NCI-H146 treated with DMSO at 0.1 percent for 48 hours (cell line): ENCODE results near the gene ARHGAP26.

Experiments used
- DNase-seq: peaks from one replicate; lab custom pipeline; 2025; ENCODE audit not compliant: unreplicated experiment; lab: John Stamatoyannopoulos, UW

Gene ARHGAP26

DNA sequence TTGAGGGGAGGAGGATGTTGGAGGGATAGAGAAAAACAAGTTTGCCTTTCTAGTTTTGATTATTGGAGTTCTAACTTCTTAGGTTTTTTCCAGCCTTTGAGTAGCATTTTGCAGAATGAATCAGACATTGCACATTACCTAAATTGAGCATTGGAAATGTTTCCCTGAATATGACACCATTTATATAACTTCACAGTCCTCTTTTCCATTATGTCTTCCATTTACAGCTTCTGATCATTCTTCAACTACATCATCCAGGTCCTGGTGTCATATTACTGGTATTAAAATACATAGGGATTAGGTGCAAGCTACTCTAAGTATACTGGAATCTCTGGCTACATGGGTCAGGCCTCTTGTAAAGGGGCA is 286.1 kb downstream of the ARHGAP26 start:
- no peak for DNase-seq

DNA sequence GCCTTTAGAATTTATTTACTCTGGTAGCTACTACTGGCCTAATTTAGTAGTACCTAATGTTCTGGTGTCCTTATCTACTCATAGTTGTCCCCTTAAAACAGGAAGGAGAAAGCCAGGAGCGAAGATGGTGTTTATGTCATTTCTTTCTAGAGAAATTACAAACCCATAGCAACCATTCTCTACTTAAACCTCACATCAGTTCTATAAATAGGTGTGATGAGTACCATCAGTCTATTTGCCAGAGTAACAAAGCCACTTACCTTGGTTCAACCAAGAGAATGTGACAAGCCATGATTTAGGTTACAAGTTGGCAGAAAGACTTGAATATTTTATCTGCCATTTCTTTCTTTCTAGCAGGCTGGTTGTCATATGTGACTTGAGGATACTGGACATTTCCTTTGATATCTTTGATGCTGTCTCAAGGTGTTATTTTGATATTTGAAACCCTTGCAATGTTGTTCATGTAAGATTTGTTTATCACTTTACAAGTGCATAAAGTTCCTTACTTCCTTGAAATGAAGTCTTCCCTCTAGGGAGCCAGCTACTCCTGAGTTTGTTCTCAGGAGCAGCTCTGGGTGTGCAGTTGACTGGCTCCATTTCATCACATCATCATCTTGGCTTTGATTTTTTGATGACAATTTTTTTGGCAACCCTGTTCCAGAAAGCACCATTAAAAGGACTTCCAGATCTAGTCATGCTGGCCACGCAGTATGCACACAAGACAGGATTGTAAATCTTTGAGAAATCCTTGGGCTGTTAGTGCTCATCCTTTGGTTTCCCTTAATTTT is 286.8 kb downstream of the ARHGAP26 start:
- no peak for DNase-seq

DNA sequence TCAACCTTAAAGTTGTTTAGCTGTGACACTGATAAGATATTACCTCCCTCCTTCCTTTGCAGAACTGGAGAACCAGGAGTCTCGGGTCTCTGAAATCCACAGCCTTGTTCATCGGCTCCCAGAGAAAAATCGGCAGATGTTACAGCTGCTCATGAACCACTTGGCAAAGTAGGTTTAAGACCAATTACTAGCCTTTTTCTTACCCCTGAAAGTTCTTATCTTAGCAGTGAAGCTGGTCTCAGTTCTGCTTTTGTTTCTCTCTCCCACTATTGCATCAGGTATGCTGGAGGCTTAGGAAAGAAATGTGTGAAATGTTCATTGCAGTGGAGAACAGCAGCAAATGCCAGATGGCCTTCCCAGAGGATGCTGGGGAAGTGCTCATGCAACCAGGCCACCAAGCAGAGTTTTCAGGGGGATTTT is 287.4 kb downstream of the ARHGAP26 start:
- DNase-seq, result no peak

DNA sequence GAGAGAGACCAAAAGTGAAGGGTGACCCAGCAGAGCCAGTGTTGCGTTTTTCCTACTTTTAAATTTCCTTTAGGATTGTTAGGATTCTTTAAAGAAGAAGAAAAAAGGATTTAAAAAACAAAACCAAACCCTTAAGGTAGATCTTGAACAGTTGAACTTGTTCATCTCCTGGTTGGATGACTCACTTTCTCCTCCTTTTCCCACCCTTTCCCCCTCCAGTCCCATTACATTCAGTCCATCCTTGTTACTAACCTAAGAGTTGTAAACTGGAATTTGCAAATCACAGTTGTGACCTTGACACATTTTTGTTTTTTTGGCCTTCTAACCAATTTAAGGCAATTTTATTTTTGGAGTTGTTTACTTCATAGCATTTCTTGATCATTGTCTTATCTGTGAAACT is 289.2 kb downstream of the ARHGAP26 start:
- no peak for DNase-seq

DNA sequence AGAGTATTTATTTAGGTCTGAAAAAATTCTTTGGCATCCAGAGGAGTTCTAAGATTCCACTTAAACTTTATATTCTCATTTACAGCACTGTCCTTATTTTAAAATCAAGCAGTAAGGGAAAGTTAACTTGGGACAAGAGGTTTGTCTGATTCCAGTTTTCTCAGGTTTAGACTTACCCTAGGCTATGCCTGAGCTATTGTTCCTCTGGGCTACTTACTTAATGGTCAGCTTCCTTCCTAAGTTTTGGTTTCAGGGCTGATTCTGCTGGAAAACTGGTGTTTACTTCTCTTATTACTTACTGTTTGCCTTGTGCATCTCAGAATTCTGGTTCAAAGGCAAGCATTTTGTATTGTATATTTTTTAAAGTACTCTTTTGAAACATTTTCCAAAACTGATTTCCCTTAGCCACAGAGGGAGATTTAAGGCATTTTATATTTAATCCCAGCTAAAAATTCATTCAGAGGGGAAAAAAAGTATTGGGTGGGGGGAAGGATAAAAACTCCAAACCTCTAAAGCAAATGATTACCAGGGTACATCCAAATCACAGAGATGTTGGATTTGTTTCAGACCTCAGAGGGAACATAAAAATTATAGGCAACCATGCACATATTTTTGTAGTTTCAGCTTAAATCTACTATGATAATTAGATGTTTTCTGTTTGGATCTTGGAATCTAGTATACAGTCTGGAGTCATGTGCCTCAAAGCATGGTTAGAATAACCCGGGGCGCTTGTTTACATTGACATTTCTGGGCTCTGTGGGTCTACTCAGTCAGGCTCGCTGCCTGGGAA is 290.0 kb downstream of the ARHGAP26 start:
- DNase-seq, result no peak

DNA sequence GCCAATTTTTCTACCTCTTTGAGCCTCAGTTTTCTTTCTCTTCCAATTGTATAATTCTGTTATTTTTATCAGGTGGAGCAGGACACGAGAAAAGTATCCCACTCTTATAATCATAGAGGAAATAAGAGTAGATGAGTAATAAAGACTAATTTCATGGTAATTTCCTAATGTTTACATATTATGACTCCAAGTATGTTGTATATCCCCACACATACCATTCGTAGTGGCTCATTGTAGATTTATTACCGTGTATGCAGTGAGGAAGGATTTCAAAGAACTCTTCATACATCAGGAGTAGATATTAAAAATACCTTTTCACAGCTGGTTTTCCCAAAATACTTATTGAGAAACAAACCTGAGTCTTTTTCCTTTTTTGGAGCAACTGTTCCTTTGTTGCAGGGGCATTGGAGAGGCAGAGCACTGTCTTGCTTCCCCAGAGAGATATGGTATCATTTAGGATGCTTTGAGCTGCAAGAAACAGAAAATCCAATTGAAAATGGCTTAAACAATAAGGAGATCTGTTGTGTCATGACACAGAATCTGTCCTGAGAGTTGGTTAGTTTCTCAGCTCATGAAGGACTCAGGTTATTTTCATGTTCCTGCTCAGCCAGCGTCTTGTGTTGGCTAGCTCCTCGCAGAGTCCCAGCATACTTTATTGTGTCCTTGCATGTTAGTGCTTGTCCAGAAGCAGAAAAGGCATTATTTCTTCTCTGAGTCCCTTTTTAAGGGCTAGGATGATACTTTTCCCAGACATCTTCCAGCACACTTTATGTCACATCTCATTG is 291.2 kb downstream of the ARHGAP26 start:
- no peak for DNase-seq

DNA sequence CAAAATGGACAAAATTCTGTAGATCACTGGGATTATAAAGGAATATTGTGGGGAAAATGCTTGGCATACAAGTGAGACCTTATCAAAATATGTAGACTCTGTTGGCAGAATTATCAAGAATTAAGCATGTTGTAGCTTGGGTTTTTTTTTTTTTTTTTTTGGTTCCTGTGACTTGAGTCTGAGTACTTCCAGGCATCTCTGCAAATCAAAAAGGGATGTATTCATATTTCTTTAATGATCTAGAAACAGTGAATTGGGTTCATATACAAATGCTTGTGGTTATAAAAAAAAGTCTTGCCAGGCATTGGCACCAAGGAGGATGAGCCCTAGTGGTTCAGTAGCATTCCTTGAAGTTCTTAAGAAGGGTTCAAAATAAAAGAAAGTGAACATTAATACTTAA is 292.2 kb downstream of the ARHGAP26 start:
- no peak for DNase-seq

DNA sequence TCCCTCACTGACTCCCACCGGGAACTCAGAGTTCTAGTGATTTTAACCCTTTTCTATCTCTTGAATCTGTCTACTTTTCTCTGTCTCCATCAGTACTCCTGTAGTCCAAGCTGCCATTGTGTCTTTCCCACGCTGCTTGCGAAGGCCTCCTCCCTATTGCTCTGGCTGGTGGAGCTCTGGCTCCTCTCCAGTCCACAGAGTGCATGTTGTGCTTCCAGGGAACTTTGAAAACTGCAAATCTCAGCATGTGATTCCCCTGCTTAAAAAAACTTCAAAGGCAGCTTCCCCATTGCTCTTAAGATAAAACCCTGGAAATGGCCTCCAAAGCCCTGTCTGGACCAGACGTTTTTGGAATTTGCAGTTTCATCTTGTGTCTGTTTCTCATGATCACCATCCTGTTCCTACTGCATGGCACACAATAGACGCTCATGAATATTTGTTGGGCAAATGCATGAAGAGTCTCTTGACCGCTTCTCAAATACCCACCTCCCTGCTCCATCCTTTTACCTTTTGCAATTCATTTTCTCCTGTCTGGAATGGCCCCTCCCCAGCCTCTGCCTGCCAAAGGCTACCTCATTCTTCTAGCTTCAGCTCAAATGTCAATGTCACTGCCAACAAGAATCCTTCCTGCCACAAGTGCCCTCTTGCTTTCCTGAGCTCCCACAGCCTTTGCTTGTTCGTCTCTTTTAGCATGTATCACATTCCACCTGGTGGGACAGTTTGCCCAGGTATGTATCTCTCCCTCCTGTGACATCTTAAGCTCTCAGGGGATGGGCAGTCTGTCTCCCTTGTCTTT is 293.2 kb downstream of the ARHGAP26 start:
- no peak for DNase-seq

DNA sequence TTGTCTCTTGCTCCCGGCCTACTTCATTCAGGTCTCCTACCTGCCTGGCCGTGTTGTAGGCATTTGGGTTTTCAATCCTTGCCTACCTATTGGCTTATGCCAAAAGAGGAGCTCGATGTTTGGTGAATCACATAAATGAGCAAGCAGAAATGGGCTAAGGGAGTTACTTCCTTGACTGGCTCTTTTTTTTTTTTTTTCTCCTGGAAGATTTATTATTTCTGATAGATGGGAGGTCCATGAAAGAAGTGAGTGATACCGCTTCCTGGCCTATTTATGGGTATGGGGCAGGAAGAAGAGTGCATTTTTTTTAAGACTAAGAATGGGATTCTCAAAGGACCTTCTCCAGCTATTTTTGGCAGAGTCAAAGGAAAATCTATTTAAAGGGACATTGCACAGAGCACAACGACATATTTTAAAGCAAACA is 294.1 kb downstream of the ARHGAP26 start:
- DNase-seq, result no peak

DNA sequence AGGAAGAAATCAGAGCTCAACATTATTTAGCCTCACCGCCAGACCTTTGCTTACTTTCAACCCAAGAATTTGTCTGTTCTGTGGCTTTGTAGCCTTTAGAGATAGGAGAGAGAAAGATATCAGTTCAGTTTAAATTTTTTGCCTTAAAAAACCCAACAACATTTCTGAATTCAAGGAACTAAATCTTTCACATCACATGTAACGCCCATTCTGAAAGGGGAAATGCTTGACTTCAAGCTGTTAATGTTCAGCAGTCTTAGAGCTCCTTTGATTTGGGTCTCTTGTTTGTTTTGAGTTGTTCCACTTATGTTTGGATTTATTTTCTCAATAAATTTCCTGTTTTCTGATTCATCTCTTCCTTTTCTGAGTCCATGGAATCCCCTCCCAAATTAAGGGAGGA is 294.5 kb downstream of the ARHGAP26 start:
- no peak for DNase-seq

DNA sequence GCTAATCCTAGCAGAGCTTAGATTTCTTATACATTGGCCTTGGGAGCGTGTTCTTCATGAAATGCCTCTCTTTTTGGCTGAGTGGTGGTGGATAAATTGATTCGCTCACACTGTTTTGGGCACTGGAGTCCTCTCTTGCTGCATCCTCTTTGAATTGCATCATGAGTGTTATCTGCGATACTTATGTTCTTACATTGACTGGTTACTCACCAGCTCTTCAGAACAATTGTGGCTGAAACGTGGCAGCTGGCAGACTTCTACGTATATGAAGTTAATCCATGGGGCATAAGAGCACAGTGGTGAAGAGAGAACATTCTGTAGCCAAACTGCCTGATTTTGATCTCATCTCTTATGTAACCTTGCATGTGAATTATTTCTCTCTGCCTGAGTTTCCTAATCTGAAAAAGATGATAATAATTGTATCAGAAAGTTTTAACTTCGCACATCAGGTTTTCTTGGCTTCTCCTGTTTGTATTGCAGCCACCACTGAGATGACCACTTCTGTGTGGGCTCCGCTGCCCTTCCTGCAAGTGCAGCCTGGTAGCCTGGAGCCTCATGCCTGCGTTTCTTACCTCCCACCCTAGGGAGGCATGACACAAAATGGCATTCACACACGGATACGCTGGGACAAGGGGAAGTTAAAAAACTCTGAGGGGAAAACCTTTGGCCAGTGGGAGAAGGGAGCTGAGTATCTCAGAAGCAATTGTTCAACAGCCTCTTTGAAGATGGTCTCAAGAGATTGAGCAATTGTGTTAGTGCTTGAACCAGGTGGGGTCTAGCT is 295.2 kb downstream of the ARHGAP26 start:
- no peak for DNase-seq

DNA sequence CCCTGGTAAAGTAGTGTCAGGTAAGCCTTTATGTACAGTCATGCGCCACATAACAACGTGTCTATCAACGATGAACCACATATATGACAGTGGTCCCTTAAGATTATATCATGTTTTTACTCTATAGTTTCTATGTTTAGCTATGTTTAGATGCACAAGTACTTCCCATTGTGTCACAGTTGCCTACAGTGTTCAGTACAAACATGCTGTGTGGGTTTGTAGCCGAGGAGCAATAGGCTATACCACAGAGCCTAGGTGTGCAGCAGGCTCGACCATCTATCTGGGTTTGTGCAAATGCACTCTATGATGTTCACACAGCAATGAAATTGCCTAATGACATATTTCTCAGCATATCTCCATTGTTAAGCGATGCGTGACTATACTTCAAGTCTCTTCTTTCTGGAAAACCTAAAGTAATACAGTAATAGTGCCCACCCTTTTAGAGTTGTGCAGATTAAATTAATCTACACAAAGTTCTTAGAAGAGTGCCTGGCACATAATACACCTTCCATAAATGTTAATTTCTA is 295.9 kb downstream of the ARHGAP26 start:
- no peak for DNase-seq

DNA sequence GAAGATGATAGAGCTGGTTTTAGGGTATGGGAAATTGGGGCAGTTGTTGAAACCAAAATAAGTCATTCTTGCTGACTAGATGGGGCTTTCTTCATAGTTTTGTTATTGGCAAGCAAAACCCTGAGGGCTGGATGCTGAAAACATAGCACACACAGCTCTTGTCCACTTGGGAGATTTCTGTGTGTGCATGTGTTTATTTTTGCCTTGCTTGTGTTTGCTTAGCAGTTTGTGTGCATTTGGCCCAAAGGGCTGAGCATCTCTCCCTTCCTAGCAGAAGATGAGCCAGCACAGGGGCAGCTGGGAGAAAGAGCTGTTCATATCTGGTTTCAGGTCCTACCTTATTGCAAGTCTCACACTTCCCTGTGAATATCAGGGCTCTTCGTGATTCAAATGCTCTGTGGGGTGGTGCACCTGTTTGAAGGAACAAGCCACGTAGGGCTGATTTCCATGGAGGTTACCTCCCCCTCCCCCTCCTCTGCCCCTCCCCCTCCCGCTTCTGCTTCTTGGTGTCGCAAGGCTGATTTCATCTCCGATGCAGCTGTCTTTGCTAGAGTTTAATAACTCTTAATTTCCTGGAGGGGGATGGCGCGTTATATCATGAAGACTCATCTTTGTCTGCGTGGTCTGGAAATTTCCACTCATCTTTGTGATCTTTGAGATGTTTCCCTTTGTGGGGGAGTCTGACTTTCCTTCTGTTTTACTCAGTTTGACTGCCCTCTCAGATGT is 296.5 kb downstream of the ARHGAP26 start:
- no peak for DNase-seq

DNA sequence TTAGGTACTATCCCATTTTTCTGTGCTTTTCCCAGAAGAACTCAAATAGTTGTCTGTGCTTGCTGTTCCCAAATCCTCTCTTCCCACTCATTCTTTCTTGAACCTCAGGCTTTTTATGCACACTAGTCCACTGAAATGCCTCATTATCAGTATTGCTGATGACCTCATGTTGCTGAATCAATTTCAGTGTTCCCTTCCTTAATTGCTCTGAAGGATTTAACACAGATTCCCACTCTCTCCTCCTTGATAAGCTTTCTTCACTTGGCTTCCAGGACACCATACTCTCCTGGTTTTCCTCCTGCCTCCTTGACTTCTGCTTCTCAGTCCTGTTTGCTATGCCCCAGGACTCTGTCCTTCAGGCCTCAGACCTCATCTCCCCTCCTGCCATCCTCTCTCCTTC is 298.5 kb downstream of the ARHGAP26 start:
- no peak for DNase-seq

DNA sequence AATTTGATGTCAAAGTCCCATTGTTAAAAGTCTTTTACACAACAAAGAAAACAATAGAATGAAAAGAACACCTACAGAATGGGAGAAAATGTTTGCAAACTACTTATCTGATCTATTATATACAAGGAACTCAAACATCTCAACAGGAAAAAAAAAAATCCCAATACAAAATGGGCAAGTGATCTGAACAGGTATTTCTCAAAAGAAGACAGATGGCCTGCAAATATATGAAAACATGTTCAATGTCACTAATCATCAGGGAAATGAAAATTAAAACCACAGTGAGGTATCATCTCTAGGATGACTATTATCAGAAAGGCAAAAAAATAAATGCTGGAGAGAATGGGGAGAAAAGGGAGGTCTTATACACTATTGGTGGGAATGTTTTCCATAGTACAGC is 301.8 kb downstream of the ARHGAP26 start:
- DNase-seq, result no peak

DNA sequence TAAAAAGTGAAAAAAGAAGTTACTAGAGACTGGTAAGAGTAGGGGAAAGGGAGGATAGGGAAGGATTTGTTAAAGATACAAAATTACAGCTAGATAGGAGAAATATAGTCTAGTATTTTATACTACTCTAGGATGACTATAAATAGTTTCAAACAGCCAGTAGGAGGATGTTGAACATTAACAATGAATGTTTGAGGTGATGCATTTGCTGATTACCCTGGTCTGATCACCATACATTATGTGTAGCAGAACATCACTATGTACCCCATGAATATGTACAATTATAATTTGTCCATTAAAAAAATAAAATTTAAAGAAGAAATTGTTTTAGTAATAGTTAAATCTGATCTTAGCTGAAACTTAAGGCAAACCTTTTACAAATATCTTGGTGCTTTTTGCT is 302.6 kb downstream of the ARHGAP26 start:
- DNase-seq, result no peak

DNA sequence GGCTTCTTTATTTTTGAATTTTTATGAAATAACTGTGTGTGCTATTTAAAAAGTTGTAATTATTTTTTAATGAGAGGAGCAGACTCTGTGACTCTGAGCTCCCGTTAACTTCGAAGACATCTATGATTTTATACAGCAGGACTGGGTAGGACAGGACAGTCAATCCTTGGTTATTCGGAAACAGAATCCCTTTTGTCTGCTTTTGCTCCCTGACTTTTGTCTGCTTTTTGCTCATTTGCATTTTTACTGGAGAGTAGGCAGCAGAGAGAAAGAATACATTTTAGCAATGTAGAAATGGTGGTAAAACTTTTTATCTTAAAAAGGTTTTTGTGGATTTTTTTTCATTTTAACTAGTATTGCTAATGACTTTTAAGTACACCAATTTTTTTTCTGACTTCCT is 303.6 kb downstream of the ARHGAP26 start:
- no peak for DNase-seq

DNA sequence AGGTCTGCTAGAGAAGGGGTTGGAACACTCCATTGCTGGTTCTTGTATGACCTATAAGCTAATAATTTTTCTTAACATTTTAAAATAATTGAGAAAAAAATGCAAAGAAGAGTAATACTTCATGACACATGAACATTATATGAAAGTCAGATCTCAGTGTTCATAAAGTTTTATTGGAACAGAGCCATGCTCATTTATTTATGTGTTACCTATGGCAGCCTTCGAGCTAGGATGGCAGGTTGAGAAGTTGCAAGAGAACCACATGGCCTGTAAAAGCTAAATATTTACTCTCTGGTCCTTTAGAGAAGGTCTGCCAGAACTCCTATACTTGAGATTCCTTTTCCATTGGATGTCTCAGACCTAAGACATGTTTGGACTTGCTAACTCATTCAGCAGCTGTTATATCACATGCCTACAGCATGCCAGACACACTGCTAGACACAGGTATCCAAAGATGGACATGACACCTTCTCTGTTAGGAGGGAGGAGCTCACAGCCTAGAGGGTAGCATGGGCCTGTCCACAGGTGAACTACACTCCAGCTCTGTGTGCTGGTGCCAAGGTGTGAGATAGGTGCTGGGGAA is 304.3 kb downstream of the ARHGAP26 start:
- DNase-seq, result no peak

DNA sequence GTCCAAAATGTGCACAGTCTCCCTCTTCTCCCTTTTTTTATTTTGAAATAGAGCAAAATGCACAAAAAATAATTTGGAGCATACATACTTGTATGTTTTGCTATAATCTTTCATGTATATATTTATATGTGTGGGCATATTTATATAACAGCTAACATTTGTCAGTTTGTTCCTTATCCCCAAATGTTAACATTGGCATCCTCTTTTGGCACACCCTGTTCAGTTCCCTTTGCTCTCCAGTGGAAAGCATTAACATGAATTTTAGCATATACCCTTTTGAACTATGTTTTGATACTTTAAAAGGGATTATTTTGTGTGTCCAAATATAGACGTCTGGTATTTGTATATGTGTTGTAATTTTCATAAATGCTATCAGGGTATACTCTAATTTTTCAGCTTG is 306.2 kb downstream of the ARHGAP26 start:
- no peak for DNase-seq
